HepG2 (cell line): ENCODE results near the gene AMIGO1.

Experiments
- EP300 ChIP-seq, 3 experiments: sonication (generic) in 1 of 3; formaldehyde crosslinking in 1 of 3; IDR thresholded peaks; 2 replicates each; pipeline versions ENCODE4 v1.5.1 to v1.6.1; 2011 to 2020; ENCODE audit warnings: low read depth in 2 of 3, low read length in 2 of 3, borderline replicate concordance in 1 of 3, improper control_type of control experiment in 1 of 3, mild to moderate bottlenecking in 1 of 3, missing genetic modification reagents in 1 of 3, moderate library complexity in 1 of 3
- FOXP1 ChIP-seq, 2 experiments: fragments of 450-650 bp in 1 of 2; IDR thresholded peaks; 2 replicates each; pipeline ENCODE4 v1.6.1; 2017 to 2018; ENCODE audit warnings: antibody characterized with exemption in 1 of 2
- HDAC2 ChIP-seq: sonication (generic); formaldehyde crosslinking; IDR thresholded peaks from 2 replicates; pipeline ENCODE4 v1.4.0; 2020; ENCODE audit warnings: missing genetic modification reagents
- ZNF331 ChIP-seq: sonication (generic); formaldehyde crosslinking; IDR thresholded peaks from 2 replicates; pipeline ENCODE4 v1.4.0; 2020; ENCODE audit warnings: missing genetic modification reagents

- TF ChIP-seq ZNF331 (CRISPR knock-in tag): no peak
- no peak for TF ChIP-seq HDAC2
- no peak for TF ChIP-seq FOXP1 (IDR thresholded peaks at IDR 0.05)
- no peak for TF ChIP-seq FOXP1 (CRISPR knock-in tag; IDR thresholded peaks at IDR 0.05)
- no peak for TF ChIP-seq EP300 (IDR thresholded peaks at IDR 0.05; ENCODE audit: low read depth in 2 of 2, low read length in 2 of 2)
- TF ChIP-seq EP300 (CRISPR knock-in tag; IDR thresholded peaks at IDR 0.05; ENCODE audit: borderline replicate concordance): no peak
Measured at GRCh38 chr1:109534307-109534858, 24.9 kb upstream of the AMIGO1 start.
